HG02642 (cell line): Measurements from ENCODE around the gene ACADS.

Experiments used
- ATAC-seq: cut with Tn5 transposase; IDR thresholded peaks from one replicate; pipeline ENCODE4 v1.9.1; 2021; ENCODE audit warnings: mild to moderate bottlenecking; ENCODE audit not compliant: unreplicated experiment, poor library complexity

ACADS gene

DNA sequence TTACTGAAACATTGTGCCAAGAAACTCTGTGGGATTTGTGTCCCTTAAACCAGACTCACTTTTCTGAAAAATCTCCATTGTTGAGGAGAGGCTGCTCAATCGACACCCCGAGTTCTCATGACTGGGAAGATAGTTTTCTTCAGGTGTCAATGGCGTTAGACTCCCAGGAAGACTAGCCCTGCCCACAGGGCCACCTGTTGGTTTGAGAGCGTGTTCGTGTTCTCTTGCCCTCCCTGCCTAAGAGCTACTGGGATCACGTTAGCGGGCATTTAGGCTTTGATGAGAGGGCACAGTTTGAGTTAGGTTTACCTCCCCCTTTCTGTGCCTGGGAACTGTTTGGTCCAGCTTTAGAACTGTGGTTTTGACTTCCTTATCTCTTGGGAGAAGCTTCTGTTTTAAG, 26.1 kb upstream of the ACADS start:
- no peak for ATAC-seq

DNA sequence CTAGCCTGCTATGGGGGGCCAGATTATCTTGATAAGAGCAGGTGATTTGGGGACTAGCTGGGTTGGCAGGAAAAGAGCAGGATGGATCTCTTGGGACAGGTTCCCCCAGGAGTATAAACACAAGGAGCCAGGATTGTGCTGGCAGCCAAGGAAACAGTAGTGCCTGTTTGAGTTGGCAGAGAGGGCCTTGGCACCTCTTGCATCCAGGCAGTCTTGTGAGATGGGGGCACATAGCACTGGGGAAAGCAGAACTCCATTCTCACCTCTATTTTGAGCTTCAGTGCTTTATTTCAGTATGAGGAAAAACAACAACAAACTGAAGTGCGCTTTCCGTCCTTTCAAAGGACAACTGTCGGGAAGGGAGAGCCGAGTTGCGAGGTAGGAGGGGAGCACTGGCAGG, 24.7 kb upstream of the ACADS start:
- no peak for ATAC-seq

GRCh38 chr12:120702637-120703036, 23.0 kb upstream of the ACADS start:
- ATAC-seq: no peak

DNA sequence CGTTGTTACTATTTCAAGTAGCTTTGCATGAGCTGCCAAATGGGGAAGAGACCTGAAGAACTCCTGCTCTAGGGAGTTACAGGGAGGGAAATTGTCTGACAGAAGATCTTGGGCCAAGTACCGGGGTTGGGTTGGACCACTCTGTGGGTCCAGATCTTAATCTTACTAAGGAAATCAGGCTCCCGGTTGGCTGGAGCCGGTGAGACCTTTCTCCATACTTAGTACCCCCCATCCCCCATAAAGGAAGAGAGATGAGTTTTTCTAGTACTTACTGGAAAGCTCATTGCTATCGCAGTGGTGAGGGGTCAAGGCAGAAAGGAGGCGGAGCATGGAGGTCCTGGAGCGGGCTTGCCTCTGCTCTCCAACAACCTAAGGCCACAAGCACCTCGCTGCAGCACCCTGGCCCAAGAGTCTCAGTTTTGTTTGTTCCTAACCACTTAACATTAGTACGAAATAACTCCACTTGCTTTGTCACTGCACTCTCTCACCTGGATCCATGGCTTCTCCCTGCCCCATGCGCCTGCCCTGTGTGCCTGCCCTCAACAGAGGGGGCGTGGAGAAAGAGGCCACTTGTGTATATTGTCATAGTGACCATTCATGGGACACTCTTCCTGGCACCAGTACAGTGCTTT, 22.2 kb upstream of the ACADS start:
- no peak for ATAC-seq

DNA sequence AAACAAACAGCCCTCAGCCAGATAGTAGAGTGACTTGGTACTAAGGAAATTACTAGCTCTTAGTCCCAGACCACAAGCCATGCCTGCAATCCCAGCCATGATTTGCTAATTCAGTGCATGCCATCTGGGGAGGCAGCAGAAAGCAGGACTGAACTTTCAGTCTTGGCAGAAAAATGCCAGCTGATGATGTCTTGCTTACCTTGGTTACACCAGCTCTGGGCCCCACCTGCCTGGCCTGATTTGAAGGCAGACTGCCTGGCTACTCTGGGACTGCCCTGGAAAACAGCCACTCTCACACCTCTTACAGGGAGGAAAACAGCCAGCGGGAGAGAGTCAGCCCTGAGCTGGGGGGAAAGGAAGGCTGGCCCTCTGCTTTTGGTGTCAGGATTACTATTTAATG, 20.0 kb upstream of the ACADS start:
- ATAC-seq: no peak

DNA sequence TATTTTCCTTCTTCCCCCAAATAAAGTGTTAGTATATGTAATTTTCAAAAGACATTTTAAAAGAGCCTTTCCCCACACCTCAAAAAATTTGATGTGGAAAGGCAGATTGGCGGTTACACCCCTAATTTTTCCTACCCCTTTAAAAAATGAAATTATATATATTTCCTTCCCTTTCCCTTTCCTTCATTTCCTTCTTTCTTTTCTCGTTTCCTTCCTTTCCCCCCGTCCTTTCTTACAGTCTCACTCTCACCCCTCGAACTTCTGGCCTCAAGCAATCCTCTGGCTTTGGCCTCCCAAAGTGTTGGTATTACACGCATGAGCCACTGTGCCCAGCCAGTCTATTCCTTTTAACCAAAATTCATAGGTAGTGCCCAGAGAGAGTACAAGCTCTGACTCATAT, 19.6 kb upstream of the ACADS start:
- ATAC-seq: no peak

GRCh38 chr12:120708651-120709050, 17.0 kb upstream of the ACADS start:
- ATAC-seq: no peak

GRCh38 chr12:120710031-120710804, 15.4 kb upstream of the ACADS start, which contains the start of gene UNC119B:
Gene UNC119B, plus strand, starts transcription at chr12:120710458. Its CDS starts 17 bp downstream, at chr12:120710475.
- peak; percentile 77 for ATAC-seq

GRCh38 chr12:120710805-120711296, 14.8 kb upstream of the ACADS start:
- peak; percentile 36 for ATAC-seq

DNA sequence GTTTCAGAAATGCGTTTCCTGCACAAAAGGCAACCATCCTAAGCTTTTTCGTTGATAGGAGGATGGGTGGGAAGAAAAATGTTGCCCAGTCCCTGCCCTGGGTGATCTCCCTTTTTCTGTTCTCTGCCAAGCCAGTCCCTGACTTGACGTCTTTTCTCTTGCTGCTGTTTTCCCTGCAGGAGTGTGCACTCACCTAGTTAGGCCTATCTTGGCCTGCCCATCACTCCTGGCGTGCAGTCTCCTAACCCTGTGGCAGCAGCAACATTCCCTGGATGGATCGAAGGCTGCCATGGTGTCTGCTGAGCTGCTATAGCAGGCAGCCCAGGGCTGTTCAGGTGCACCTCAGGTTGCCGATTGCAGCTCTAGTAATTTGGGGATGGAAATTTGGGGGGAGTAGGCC, 14.2 kb upstream of the ACADS start:
- ATAC-seq: no peak

DNA sequence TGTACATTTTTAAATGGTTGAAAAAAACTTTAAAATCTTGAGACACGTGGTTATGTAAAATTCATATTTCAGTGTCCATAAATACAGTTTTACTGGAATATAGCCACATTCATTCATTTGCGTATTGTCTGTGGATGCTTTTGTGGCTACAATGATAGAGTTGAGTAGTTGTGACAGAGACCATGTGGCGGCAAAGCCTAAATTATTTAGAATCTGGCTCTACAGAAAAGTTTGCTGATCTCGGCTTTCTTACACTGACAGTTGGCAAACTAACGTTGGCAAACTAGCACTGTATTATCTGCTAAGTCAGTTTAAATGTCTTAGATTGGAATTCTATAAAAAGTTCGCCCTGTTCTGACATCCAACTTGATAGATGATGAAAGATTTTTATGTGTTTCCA, 13.0 kb upstream of the ACADS start:
- no peak for ATAC-seq

GRCh38 chr12:120713861-120714482, 11.7 kb upstream of the ACADS start:
- no peak for ATAC-seq

- ATAC-seq: no peak
Observed at GRCh38 chr12:120718055-120718454, 7.6 kb upstream of the ACADS start.

GRCh38 chr12:120719072-120719471, 6.6 kb upstream of the ACADS start:
- ATAC-seq: no peak

DNA sequence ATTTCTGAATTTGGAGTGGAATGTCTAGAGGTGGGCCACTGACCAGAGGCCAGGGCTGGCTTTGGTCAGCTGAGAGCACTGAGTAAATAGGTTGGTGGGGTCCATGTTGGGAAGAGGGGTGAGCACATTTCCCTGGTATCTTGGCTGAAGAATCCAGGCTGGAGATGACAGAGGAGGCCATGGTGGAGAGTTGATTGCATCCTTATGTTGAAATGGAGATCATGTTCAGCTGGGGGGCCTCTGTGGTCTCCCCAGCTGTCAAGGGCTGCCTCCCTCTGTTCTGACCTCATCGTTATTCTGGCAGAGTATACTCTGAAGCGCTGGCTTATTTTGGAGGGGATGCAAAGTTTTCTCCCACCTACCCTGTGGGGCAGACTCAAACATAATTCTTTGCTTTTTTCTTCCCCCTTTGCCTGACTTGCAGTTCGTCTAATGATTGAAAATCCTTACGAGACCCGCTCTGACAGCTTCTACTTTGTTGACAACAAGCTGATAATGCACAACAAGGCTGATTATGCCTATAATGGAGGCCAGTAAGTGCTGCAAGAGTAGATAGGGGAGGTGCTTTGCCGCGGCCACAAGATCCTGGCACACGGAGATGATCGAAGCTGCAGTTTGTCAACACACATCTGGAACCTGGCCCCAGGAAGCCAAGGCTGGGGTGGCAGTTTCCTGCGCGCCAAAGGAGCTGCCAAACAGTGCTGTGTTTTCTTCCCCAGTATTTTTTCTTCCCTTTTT, 6.0 kb upstream of the ACADS start:
- ATAC-seq: no peak

DNA sequence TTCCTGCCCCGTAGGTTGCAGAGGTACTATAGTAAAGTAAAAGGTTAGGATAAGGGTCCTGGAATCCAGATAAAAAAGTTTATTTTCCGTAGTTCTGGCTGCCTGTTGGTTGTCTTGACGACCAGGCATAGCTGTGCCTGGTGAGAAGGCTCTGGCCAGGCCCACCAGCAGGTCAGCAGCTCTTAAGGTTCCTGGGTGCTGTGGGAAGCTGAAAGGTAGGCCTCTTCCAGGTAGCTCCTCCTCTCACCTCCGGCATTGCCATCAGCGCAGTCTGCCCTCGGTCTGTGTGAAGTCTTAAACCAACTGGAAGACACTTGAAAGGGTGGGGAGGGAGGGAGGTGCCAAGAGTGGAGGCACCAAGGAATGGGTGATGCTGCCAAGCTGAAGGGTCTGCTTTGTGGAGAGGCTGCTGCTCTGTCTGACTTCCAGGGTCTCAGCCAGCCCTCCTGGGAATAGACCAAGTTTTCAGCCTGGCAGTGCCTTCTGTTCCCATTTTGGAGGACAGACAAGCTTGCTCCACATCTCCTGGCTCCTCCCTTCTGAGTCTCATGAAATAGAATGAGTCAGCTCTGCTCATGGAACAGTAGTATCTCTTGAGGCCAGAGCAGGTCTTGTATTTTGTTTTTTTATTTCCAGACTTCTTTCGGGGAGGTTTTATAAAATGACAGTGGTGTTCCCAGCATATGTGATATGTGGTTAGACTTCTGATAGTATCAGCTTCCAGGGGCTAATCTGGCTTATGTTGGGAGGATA, 5.2 kb upstream of the ACADS start:
- ATAC-seq: no peak

- no peak for ATAC-seq
Observed at GRCh38 chr12:120720987-120721801, 4.4 kb upstream of the ACADS start.

- no peak for ATAC-seq
Observed at GRCh38 chr12:120721866-120722265, 3.8 kb upstream of the ACADS start.

GRCh38 chr12:120722784-120723183, 2.8 kb upstream of the ACADS start:
- ATAC-seq: no peak
